Keratinocyte (primary cell): ENCODE results near the gene HSPA4L. TPM values are rescaled to one million over a fixed set of nuclear protein-coding genes. Genes with fewer than 3 reads are reported as not detected.

Experiments used
- DNase-seq: peaks from one replicate; pipeline ENCODE4 v3.0.0-alpha.2; 2011; ENCODE audit warnings: low read depth, missing footprints, low spot score
- FAIRE-seq: peaks from 2 replicates; lab custom pipeline; 2011; peaks lifted over from hg19 to GRCh38; lab: Jason Lieb, UNC
- H2AFZ ChIP-seq: 2 replicates; pipeline ENCODE4 v1.6.0; 2012; ENCODE audit warnings: low read length, control low read depth, inconsistent platforms; ENCODE audit not compliant: control insufficient read depth
- H3K27ac ChIP-seq: 2 replicates; pipeline ENCODE4 v1.5.1; 2011; ENCODE audit warnings: low read length; ENCODE audit not compliant: control insufficient read depth, insufficient read depth
- H3K27me3 ChIP-seq: 3 replicates; pipeline ENCODE4 v1.6.0; 2011; ENCODE audit warnings: low read length; ENCODE audit not compliant: control insufficient read depth, insufficient read depth; ENCODE audit errors: extremely low read depth
- H3K36me3 ChIP-seq, 2 experiments: 2 replicates in 1 of 2; 3 replicates in 1 of 2; pipeline ENCODE4 v1.5.1; 2011; ENCODE audit warnings: low read length in 2 of 2, mild to moderate bottlenecking in 1 of 2; ENCODE audit not compliant: control insufficient read depth in 2 of 2, insufficient read depth in 2 of 2; ENCODE audit errors: extremely low read depth in 1 of 2
- H3K4me1 ChIP-seq: 3 replicates; pipeline ENCODE4 v1.5.1; 2011; ENCODE audit warnings: low read length; ENCODE audit not compliant: control insufficient read depth, insufficient read depth; ENCODE audit errors: extremely low read depth
- H3K4me2 ChIP-seq: 3 replicates; pipeline ENCODE4 v1.6.0; 2011; ENCODE audit warnings: low read depth, low read length; ENCODE audit not compliant: control insufficient read depth, insufficient read depth; ENCODE audit errors: extremely low read depth
- H3K4me3 ChIP-seq, 3 experiments: fragments of 200-600 bp in 1 of 3; sonication (generic) in 1 of 3; 2 replicates in 2 of 3; 3 replicates in 1 of 3; pipeline ENCODE4 v1.5.1; 2011 to 2016; ENCODE audit warnings: low read length in 3 of 3, mild to moderate bottlenecking in 3 of 3, control low read depth in 2 of 3, inconsistent platforms in 1 of 3, low read depth in 1 of 3, mixed read lengths in 1 of 3, mixed run types in 1 of 3, moderate library complexity in 1 of 3; ENCODE audit not compliant: control insufficient read depth in 2 of 3, insufficient read depth in 2 of 3; ENCODE audit errors: extremely low read depth in 1 of 3
- H3K79me2 ChIP-seq: 2 replicates; pipeline ENCODE4 v1.6.0; 2012; ENCODE audit warnings: low read length; ENCODE audit not compliant: control insufficient read depth, insufficient read depth
- H3K9ac ChIP-seq: 3 replicates; pipeline ENCODE4 v1.6.0; 2011; ENCODE audit warnings: low read length; ENCODE audit not compliant: control insufficient read depth, insufficient read depth; ENCODE audit errors: extremely low read depth
- H3K9me1 ChIP-seq: 3 replicates; pipeline ENCODE4 v1.6.0; 2011; ENCODE audit warnings: low read length; ENCODE audit not compliant: control insufficient read depth, insufficient read depth; ENCODE audit errors: extremely low read depth
- H3K9me3 ChIP-seq: 2 replicates; pipeline ENCODE4 v1.5.1; 2012; ENCODE audit warnings: low read depth, low read length; ENCODE audit not compliant: control insufficient read depth
- H4K20me1 ChIP-seq: 3 replicates; pipeline ENCODE4 v1.6.0; 2011; ENCODE audit warnings: low read length; ENCODE audit not compliant: control insufficient read depth, insufficient read depth; ENCODE audit errors: extremely low read depth
- EZH2 ChIP-seq: IDR thresholded peaks from one replicate; pipeline ENCODE4 v1.6.1; 2012; ENCODE audit warnings: inconsistent platforms, mild to moderate bottlenecking, low read length, moderate library complexity
- dilution Hi-C: fragments of 300-500 bp; cut with MboI; formaldehyde crosslinking; loops from one replicate; pipeline ENCODE4 v1.7.0; 2020; ENCODE audit warnings: low sequenced_read_pairs; ENCODE audit not compliant: extremely low pct_ligation_motif_present
- polyA plus RNA-seq, 5 experiments: library from polyadenylated mRNA; depleted of rRNA in 3 of 5; stranded (reverse) in 3 of 5; stranded (forward) in 1 of 5; unstranded in 1 of 5; fragments of >200 nt; gene quantifications; 1 replicate in 1 of 5; 2 replicates in 3 of 5; 3 replicates in 1 of 5; pipeline versions ENCODE4 v1.2.1 to v1.2.3, GENCODE V29; 2011 to 2012; ENCODE audit warnings: missing spikeins in 2 of 5, low read depth in 1 of 5, low replicate concordance in 1 of 5
- TF ChIP-seq, protein P1 (sequence below), 3 experiments: IDR thresholded peaks in 1 of 3; conservative IDR thresholded peaks in 1 of 3; optimal IDR thresholded peaks in 1 of 3; 2 replicates in 2 of 3; 3 replicates in 1 of 3; pipeline versions ENCODE3 to v1.5.1; 2011; ENCODE audit warnings: low read length in 3 of 3, mild to moderate bottlenecking in 3 of 3, moderate library complexity in 2 of 3, control low read depth in 1 of 3, inconsistent platforms in 1 of 3; ENCODE audit not compliant: insufficient read depth in 2 of 3; ENCODE audit errors: extremely low read depth in 1 of 3

Gene HSPA4L
- polyA plus RNA-seq, 1 donor (not counting 4 experiments of a cell fraction or from before 2014, with no cell fraction given) = 25.4 TPM

GRCh38 chr4:127783026-127783769 lies 1.1 kb downstream of the HSPA4L start:
- H3K9me1 ChIP-seq = no peaks in the 10 kb centered on the region
- no peaks in the 10 kb centered on the region for H3K27me3 ChIP-seq
- no peaks in the 10 kb centered on the region for H3K9me3 ChIP-seq
- TF ChIP-seq, protein P1, sequence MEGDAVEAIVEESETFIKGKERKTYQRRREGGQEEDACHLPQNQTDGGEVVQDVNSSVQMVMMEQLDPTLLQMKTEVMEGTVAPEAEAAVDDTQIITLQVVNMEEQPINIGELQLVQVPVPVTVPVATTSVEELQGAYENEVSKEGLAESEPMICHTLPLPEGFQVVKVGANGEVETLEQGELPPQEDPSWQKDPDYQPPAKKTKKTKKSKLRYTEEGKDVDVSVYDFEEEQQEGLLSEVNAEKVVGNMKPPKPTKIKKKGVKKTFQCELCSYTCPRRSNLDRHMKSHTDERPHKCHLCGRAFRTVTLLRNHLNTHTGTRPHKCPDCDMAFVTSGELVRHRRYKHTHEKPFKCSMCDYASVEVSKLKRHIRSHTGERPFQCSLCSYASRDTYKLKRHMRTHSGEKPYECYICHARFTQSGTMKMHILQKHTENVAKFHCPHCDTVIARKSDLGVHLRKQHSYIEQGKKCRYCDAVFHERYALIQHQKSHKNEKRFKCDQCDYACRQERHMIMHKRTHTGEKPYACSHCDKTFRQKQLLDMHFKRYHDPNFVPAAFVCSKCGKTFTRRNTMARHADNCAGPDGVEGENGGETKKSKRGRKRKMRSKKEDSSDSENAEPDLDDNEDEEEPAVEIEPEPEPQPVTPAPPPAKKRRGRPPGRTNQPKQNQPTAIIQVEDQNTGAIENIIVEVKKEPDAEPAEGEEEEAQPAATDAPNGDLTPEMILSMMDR (optimal IDR thresholded peaks at IDR 0.05 in 1 of 3, IDR thresholded peaks at IDR 0.05 in 1 of 3, conservative IDR thresholded peaks at IDR 0.05 in 1 of 3; ENCODE audit: extremely low read depth in 1 of 3, insufficient read depth in 2 of 3, low read length in 3 of 3) = no peak
- TF ChIP-seq EZH2 = no peak
- peak overlapping the region; percentile 89 for H2AFZ ChIP-seq
- DNase-seq (peak; percentile 90), FAIRE-seq (peak; percentile 93)
- no peaks in the 10 kb centered on the region for H3K4me1 ChIP-seq
- no peaks in the 10 kb centered on the region for H4K20me1 ChIP-seq
- peaks cover 34% of the 10 kb centered on the region for H3K79me2 ChIP-seq
- no peaks in the 10 kb centered on the region for H3K36me3 ChIP-seq
- H3K4me3 ChIP-seq = peak overlapping the region; percentile 55 to 98 (median 93)
- peak overlapping the region; percentile 99 for H3K9ac ChIP-seq
- H3K4me2 ChIP-seq = peak overlapping the region; percentile 95
- dilution Hi-C loops = no loop called here
- H3K27ac ChIP-seq = peak overlapping the region; percentile 99

DNA sequence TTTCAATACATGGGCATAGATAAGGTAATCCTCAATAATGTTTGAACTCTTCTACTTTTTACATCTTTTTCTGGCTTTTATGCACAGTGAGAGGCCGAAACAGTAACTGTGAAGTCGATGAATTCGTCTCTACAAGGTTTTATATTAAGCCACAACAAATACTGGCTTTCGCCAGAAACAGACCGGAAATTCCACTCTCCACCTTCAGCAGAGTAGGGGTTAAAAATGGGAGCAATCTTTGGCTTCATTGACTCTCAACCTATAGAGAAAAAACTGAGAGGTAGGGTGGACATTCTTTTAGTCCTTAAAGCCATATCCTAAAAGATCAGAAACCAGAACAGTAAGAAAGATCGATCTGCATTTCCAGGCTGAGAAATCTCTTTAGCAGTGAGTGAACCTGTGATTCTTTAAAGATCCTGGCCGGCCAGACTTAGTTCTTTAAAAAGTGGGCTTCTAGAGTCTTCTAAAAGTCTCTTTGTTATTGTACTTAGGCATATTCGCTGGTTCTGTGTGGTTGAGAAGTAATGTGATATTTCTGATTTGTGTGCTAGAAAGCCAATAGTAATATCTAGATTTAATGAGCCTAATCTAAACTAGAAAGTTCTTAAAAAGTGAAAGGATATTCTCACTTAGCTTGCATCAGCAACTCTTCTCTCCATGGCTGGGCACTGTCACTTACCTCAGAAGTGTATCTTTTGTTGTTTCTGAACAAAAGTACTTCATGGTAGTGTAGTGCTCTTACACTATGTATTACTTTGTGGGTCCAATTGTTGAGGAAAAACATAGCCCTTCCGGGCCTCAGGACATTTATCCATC lies 2.0 kb downstream of the HSPA4L start:
- Histone ChIP-seq H3K79me2 (peaks cover 39% of the 10 kb centered on the region), H2AFZ (peak overlapping the region; percentile 29), H3K4me2 (peak overlapping the region; percentile 95)

More for the DNA sequence above, 2.0 kb downstream of the HSPA4L start:
- no peaks in the 10 kb centered on the region for H3K4me1 ChIP-seq
- peak overlapping the region; percentile 99 for H3K27ac ChIP-seq
- H3K9ac ChIP-seq = peak overlapping the region; percentile 99
- TF ChIP-seq, protein P1 (optimal IDR thresholded peaks at IDR 0.05 in 1 of 3, IDR thresholded peaks at IDR 0.05 in 1 of 3, conservative IDR thresholded peaks at IDR 0.05 in 1 of 3; ENCODE audit: extremely low read depth in 1 of 3, insufficient read depth in 2 of 3, low read length in 3 of 3) = no peak
- no peaks in the 10 kb centered on the region for H3K27me3 ChIP-seq
- FAIRE-seq (peak; percentile 64), DNase-seq (no peak)
- H3K9me3 ChIP-seq = no peaks in the 10 kb centered on the region
- H3K4me3 ChIP-seq = peak overlapping the region; percentile 55 to 98 (median 93)
- no peaks in the 10 kb centered on the region for H3K36me3 ChIP-seq
- dilution Hi-C loops = no loop called here
- H3K9me1 ChIP-seq = no peaks in the 10 kb centered on the region
- H4K20me1 ChIP-seq = no peaks in the 10 kb centered on the region
